ENCODE data around the gene NIP7.

GRCh38 chr16:69338557-69339288, 849 bp upstream of the NIP7 start:
- TF ChIP-seq, protein P1, sequence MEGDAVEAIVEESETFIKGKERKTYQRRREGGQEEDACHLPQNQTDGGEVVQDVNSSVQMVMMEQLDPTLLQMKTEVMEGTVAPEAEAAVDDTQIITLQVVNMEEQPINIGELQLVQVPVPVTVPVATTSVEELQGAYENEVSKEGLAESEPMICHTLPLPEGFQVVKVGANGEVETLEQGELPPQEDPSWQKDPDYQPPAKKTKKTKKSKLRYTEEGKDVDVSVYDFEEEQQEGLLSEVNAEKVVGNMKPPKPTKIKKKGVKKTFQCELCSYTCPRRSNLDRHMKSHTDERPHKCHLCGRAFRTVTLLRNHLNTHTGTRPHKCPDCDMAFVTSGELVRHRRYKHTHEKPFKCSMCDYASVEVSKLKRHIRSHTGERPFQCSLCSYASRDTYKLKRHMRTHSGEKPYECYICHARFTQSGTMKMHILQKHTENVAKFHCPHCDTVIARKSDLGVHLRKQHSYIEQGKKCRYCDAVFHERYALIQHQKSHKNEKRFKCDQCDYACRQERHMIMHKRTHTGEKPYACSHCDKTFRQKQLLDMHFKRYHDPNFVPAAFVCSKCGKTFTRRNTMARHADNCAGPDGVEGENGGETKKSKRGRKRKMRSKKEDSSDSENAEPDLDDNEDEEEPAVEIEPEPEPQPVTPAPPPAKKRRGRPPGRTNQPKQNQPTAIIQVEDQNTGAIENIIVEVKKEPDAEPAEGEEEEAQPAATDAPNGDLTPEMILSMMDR (IDR thresholded peaks at IDR 0.05) = no peak
- TF ChIP-seq POLR2AphosphoS5 (IDR thresholded peaks at IDR 0.05; ENCODE audit: low read depth, low read length) (no peak), REST (IDR thresholded peaks at IDR 0.05; ENCODE audit: insufficient read depth in 1 of 2, low read depth in 2 of 2, low read length in 1 of 2) (no peak), TCF7L2 (IDR thresholded peaks at IDR 0.05; ENCODE audit: low read depth, low read length) (no peak), SIN3A (IDR thresholded peaks at IDR 0.05; ENCODE audit: borderline replicate concordance, insufficient read depth, low read depth, low read length) (no peak)

Measured in Panc1 (cell line).